Stimulated activated CD8-positive, alpha-beta memory T cell treated with anti-CD3 and anti-CD28 coated beads, Interleukin-15, amount 100 ng/mL, for 1 hour (primary cell): Measurements from ENCODE around the gene CA5A.
"Not testable (repeated sequence)": the region's sequence is repeated elsewhere in the genome, so short reads cannot be mapped to it uniquely, and the experiment has no call there.

Experiments used
- DNase-seq: peaks from one replicate; pipeline ENCODE4 v3.0.0-alpha.2; 2020; ENCODE audit warnings: low read depth

The CA5A gene

GRCh38 chr16:87948119-87948545, 11.8 kb upstream of the CA5A start:
- no peak for DNase-seq

GRCh38 chr16:87947356-87948118, 11.2 kb upstream of the CA5A start:
- no peak for DNase-seq

GRCh38 chr16:87946596-87947347, 10.4 kb upstream of the CA5A start:
- DNase-seq: no peak

- no peak for DNase-seq
Observed at GRCh38 chr16:87945351-87946042, 9.2 kb upstream of the CA5A start.

GRCh38 chr16:87942680-87943079, 6.4 kb upstream of the CA5A start:
- DNase-seq: no peak

- DNase-seq: no peak
Observed at GRCh38 chr16:87939562-87940423, 3.5 kb upstream of the CA5A start.

DNA sequence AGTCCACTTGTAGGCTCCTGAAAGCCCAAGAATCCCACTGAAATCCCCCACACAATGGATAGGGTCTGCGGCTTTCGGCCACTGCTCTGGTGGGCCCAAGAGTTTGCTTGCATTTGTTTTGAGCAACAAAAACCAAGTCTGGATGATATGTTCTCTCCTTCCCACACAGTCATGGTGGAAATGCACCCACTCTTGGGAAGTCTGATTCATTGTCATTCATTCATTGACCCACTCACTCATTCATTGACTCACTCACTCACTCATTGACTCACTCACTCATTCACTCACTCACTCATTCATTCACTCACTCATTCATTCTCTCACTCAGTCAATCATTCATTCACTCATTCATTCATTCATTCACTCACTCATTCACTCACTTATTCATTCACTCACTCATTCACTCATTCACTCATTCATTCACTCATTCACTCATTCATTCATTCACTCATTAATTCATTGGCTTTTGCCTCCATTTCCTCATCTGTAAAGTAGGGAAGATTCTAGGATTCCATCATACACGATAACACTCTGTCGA, 2.2 kb upstream of the CA5A start:
- DNase-seq: no peak

- DNase-seq: not testable (repeated sequence)
Observed at GRCh38 chr16:87937231-87937542, 858 bp upstream of the CA5A start.

GRCh38 chr16:87936016-87936374, 334 bp downstream of the CA5A start:
- not testable (repeated sequence) for DNase-seq

DNA sequence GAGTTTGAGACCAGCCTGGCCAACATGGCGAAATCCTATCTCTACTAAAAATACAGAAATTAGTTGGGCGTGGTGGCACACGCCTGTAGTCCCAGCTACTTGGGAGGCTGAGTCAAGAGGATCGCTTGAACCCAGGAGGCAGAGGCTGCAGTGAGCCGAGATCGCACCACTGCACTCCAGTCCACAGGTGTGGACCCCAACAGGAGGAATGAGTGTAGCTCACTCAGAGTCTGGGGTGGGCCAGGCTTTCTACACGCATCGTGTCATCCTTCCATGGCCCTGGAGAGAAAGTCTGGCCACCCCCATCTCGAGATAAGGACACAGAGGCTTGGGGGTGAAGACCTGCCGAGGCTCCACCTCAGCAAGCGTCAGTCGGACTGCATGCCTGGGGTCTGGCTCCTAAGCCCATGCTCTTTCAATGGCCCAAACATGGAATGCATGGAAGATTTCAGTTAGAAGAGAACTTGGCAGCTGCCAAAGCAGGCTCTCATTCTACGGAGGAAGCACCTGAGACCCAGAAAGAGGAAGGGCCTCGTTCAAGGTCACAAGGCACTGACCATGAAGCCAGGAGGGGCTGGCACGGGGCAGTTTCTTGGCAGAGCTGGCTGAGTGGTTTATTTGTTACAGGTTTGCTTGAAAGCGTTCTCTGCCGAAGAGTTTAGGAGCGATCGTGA, 1.4 kb downstream of the CA5A start:
- not testable (repeated sequence) for DNase-seq

- DNase-seq: no peak
Observed at GRCh38 chr16:87933140-87933495, 3.2 kb downstream of the CA5A start.

- not testable (repeated sequence) for DNase-seq
Observed at GRCh38 chr16:87932475-87933139, 3.7 kb downstream of the CA5A start.

DNA sequence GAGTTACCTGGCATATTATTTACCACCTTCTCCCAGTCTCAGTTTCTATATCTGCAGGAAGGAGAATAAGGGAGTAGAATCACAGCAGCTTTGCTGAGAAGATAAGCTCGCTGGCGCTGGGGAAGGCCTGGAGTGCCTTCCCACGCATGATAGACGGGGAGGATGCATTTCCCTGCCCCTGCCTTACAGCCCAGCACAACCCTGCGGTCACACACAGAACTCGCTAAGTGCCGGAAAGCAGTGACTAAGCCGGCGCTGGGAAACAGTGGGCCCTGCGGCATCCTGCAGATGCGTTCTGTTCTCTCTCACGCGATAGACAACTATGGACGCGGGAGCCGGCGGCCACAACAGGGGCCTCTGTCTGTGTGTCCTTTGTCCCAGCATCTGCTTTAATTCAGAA, 4.8 kb downstream of the CA5A start:
- DNase-seq: no peak

DNA sequence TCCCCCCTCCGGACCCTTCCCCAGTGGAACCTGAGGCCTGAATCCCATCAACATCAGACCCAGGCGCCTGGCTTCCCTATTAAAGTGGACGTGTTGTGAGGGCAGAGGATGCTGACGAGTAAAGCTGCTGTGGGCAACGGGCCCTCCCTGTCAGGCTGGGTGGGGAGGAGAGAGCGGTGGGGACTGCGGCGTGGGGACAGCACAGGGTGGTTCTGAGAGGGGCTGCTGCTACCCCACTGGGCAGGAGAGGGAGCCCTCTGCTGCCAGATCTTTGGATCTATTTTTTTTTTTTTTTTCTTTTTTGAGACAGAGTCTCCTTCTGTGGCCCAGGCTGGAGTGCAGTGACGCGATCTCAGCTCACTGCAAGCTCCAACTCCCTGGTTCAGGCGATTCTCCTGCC, 5.9 kb downstream of the CA5A start:
- DNase-seq: no peak

DNA sequence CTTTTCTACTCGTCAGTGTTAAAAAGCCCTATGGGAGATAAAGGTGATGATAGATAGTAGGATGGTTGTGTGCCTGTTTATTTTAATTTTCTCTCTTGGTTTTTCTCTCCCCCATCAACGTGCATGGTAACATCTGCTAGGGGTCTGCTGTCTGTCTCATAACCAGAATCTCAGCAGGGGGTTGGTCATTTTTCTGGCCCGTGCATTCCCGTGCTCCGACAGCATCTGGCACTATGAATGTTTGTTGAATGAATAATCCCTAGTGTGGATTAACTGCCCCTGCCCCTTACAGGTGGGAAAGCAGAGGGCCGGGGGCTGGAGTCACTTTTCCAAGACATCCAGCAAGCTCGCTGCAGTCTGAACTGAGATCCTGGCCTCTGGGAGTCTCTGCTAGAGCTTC, 6.3 kb downstream of the CA5A start:
- DNase-seq: no peak

DNA sequence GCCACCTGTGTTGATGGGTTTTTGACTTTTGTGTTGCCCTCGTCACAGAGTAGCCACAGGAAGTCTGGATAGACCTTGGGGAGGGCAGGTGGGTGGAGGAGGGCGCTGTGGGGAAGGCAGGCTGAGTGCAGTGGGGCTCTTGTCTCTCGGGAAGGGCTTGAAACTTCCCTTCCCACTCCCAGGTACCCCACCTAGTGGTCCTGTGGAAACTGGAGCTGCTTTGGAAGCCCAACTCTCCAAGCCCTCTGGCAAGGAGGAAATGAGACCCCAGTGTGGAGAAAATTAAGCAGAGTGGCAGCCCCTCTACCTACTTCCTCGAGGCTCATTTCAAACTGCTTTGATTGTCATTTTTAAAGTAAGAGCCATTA, 9.2 kb downstream of the CA5A start:
- DNase-seq: no peak

GRCh38 chr16:87926246-87927194, 9.8 kb downstream of the CA5A start:
- DNase-seq: no peak

DNA sequence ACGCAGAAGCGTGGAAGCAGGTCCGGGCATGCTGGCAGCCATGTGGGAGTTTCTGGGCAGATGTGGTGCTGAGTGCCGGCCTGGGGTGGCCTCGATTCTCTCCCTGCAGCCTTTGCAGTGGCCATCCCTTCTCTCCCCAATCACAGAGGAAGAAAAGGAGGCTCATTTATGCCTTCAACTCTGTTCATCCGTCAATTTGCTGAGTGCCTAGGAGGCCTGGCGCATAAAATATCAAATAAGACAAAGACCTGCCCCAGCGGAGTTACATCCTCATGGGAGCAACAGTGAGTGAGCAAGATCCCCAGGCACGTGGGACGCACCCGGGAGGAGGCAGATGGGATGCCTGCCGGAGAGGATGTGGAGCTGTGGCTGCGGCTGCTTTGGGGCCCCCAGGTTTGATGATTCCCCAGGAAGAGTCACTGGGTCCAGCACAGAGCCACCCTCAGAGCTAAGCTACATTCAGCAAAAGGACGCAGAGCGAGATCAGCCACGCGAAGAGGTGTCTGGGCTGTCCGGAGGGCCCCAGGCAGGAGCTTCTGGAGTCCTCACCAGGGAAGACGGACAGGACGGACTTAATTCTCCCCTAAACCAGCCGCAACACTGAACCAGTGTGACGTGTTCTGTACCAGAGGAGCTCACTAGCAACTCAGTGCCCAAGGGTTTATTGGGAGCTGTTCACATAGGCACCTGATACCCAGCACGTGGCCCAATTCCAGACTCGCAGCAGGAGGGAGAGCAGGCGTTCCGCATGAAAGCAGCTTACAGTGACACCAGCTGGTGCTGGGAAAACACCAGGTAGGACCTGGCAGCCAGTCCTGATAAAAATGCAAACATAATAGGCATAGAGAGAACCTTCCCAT, 11.3 kb downstream of the CA5A start:
- DNase-seq: no peak
